Stomach (tissue), 4 donors: ENCODE results near the gene BAZ2B.

Source experiments
- EP300 ChIP-seq: sonication (generic); formaldehyde crosslinking; IDR thresholded peaks from one replicate; pipeline ENCODE4 v1.6.1; 2017; ENCODE audit warnings: antibody characterized with exemption
- POLR2A ChIP-seq, 4 donors: fragments of 450-650 bp; IDR thresholded peaks; one replicate each; pipeline ENCODE4 v1.6.1; 2016; ENCODE audit warnings: antibody characterized with exemption in 4 of 4, control low read depth in 2 of 4, mild to moderate bottlenecking in 1 of 4, moderate library complexity in 1 of 4
- TF ChIP-seq, protein P1 (sequence below), 7 experiments: fragments of 450-650 bp in 4 of 7; fragments of 200-600 bp in 3 of 7; sonication (generic) in 3 of 7; IDR thresholded peaks; one replicate each; pipeline ENCODE4 v1.5.1; 2016 to 2019; ENCODE audit warnings: antibody characterized with exemption in 7 of 7, control low read depth in 2 of 7, mild to moderate bottlenecking in 1 of 7

DNA sequence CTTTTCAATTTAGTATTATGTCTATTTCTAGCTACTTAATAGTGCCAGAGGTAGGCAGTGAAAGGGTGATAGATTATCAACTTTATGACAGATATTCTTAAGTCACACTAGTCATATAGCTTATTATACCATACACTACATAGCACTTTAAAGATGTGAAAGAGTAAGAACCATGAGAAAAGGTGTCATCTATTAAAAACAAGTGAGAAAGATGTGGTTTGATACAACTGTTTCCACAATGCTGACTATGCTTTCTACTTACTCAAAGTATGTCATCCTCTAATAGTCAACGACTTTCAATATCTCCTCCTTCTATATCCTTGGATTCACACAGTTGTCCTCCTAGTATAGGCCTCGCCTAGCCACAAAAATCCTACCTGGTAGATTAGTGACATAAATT, 196.9 kb downstream of the BAZ2B start:
- TF ChIP-seq POLR2A (IDR thresholded peaks at IDR 0.05) (no peak), EP300 (no peak)
- TF ChIP-seq, protein P1, sequence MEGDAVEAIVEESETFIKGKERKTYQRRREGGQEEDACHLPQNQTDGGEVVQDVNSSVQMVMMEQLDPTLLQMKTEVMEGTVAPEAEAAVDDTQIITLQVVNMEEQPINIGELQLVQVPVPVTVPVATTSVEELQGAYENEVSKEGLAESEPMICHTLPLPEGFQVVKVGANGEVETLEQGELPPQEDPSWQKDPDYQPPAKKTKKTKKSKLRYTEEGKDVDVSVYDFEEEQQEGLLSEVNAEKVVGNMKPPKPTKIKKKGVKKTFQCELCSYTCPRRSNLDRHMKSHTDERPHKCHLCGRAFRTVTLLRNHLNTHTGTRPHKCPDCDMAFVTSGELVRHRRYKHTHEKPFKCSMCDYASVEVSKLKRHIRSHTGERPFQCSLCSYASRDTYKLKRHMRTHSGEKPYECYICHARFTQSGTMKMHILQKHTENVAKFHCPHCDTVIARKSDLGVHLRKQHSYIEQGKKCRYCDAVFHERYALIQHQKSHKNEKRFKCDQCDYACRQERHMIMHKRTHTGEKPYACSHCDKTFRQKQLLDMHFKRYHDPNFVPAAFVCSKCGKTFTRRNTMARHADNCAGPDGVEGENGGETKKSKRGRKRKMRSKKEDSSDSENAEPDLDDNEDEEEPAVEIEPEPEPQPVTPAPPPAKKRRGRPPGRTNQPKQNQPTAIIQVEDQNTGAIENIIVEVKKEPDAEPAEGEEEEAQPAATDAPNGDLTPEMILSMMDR (IDR thresholded peaks at IDR 0.05): no peak
